IPS-18a (cell line): ENCODE data around the gene MAPRE2.

ENCODE experiments used
- H3K27ac ChIP-seq: one replicate; pipeline ENCODE4 v1.5.1; 2013; ENCODE audit warnings: low read length
- H3K27me3 ChIP-seq: one replicate; pipeline ENCODE4 v1.6.1; 2013; ENCODE audit warnings: mild to moderate bottlenecking, low read length; ENCODE audit not compliant: control insufficient read depth, insufficient read depth
- H3K36me3 ChIP-seq: one replicate; pipeline ENCODE4 v1.6.1; 2013; ENCODE audit warnings: low read depth, low read length; ENCODE audit not compliant: control insufficient read depth
- H3K4me1 ChIP-seq: one replicate; pipeline ENCODE4 v1.6.1; 2013; ENCODE audit warnings: low read depth, low read length; ENCODE audit not compliant: control insufficient read depth
- H3K4me3 ChIP-seq: one replicate; pipeline ENCODE4 v1.5.1; 2013; ENCODE audit warnings: low read length
- H3K9ac ChIP-seq: one replicate; pipeline ENCODE4 v1.6.1; 2013; ENCODE audit warnings: mild to moderate bottlenecking, low read length, moderate library complexity
- H3K9me3 ChIP-seq: one replicate; pipeline ENCODE4 v1.6.1; 2013; ENCODE audit warnings: low read depth, low read length; ENCODE audit not compliant: control insufficient read depth

Gene MAPRE2

GRCh38 chr18:35071819-35072247 is 30.6 kb downstream of the MAPRE2 start:
- H3K36me3 ChIP-seq: peaks cover 9% of the 10 kb centered on the region
- no peak overlapping the region for H3K27ac ChIP-seq
- H3K9me3 ChIP-seq: no peaks in the 10 kb centered on the region
- H3K9ac ChIP-seq: no peak overlapping the region
- no peak overlapping the region for H3K4me3 ChIP-seq
- peaks cover 4% of the 10 kb centered on the region for H3K4me1 ChIP-seq
- no peaks in the 10 kb centered on the region for H3K27me3 ChIP-seq

- no peaks in the 10 kb centered on the region for H3K9me3 ChIP-seq
- peaks cover 4% of the 10 kb centered on the region for H3K4me1 ChIP-seq
- H3K36me3 ChIP-seq: peaks cover 9% of the 10 kb centered on the region
- H3K27ac ChIP-seq: no peak overlapping the region
- H3K9ac ChIP-seq: no peak overlapping the region
- no peaks in the 10 kb centered on the region for H3K27me3 ChIP-seq
- H3K4me3 ChIP-seq: no peak overlapping the region
Measured at GRCh38 chr18:35072616-35073015, 31.4 kb downstream of the MAPRE2 start.

GRCh38 chr18:35073186-35074105 is 32.2 kb downstream of the MAPRE2 start:
- H3K27ac ChIP-seq: no peak overlapping the region
- no peak overlapping the region for H3K4me3 ChIP-seq
- no peak overlapping the region for H3K9ac ChIP-seq
- H3K4me1 ChIP-seq: peaks cover 4% of the 10 kb centered on the region
- peaks cover 9% of the 10 kb centered on the region for H3K36me3 ChIP-seq
- no peaks in the 10 kb centered on the region for H3K27me3 ChIP-seq
- no peaks in the 10 kb centered on the region for H3K9me3 ChIP-seq

- no peak overlapping the region for H3K9ac ChIP-seq
- H3K4me3 ChIP-seq: no peak overlapping the region
- no peaks in the 10 kb centered on the region for H3K9me3 ChIP-seq
- peaks cover 9% of the 10 kb centered on the region for H3K36me3 ChIP-seq
- H3K27ac ChIP-seq: no peak overlapping the region
- no peaks in the 10 kb centered on the region for H3K27me3 ChIP-seq
- H3K4me1 ChIP-seq: peaks cover 4% of the 10 kb centered on the region
Measured at GRCh38 chr18:35074581-35074980, 33.4 kb downstream of the MAPRE2 start.

GRCh38 chr18:35075132-35075531 is 33.9 kb downstream of the MAPRE2 start:
- H3K4me3 ChIP-seq: no peak overlapping the region
- no peak overlapping the region for H3K27ac ChIP-seq
- H3K27me3 ChIP-seq: no peaks in the 10 kb centered on the region
- H3K4me1 ChIP-seq: peaks cover 4% of the 10 kb centered on the region
- no peak overlapping the region for H3K9ac ChIP-seq
- no peaks in the 10 kb centered on the region for H3K9me3 ChIP-seq
- peaks cover 9% of the 10 kb centered on the region for H3K36me3 ChIP-seq

GRCh38 chr18:35076135-35076924 is 35.1 kb downstream of the MAPRE2 start:
- Histone ChIP-seq H3K4me3 (no peak overlapping the region), H3K9ac (no peak overlapping the region), H3K4me1 (peaks cover 4% of the 10 kb centered on the region), H3K27me3 (no peaks in the 10 kb centered on the region), H3K36me3 (peaks cover 9% of the 10 kb centered on the region), H3K27ac (no peak overlapping the region), H3K9me3 (no peaks in the 10 kb centered on the region)

- Histone ChIP-seq H3K4me3 (no peak overlapping the region), H3K27ac (no peak overlapping the region), H3K36me3 (no peaks in the 10 kb centered on the region), H3K27me3 (no peaks in the 10 kb centered on the region), H3K4me1 (peaks cover 4% of the 10 kb centered on the region), H3K9me3 (no peaks in the 10 kb centered on the region), H3K9ac (no peak overlapping the region)
Measured at GRCh38 chr18:35077937-35078336, 36.7 kb downstream of the MAPRE2 start.

GRCh38 chr18:35080058-35080457 is 38.8 kb downstream of the MAPRE2 start:
- H3K27me3 ChIP-seq: no peaks in the 10 kb centered on the region
- peaks cover 4% of the 10 kb centered on the region for H3K4me1 ChIP-seq
- no peaks in the 10 kb centered on the region for H3K36me3 ChIP-seq
- no peak overlapping the region for H3K27ac ChIP-seq
- no peaks in the 10 kb centered on the region for H3K9me3 ChIP-seq
- H3K9ac ChIP-seq: no peak overlapping the region
- no peak overlapping the region for H3K4me3 ChIP-seq

- no peak overlapping the region for H3K27ac ChIP-seq
- no peak overlapping the region for H3K4me3 ChIP-seq
- H3K27me3 ChIP-seq: no peaks in the 10 kb centered on the region
- no peak overlapping the region for H3K9ac ChIP-seq
- no peaks in the 10 kb centered on the region for H3K4me1 ChIP-seq
- H3K36me3 ChIP-seq: no peaks in the 10 kb centered on the region
- no peaks in the 10 kb centered on the region for H3K9me3 ChIP-seq
Measured at GRCh38 chr18:35083174-35083712, 42.0 kb downstream of the MAPRE2 start.

- H3K27ac ChIP-seq: no peak overlapping the region
Measured at GRCh38 chr18:35084494-35085449, 43.6 kb downstream of the MAPRE2 start.

More at GRCh38 chr18:35084494-35085449, 43.6 kb downstream of the MAPRE2 start:
- no peaks in the 10 kb centered on the region for H3K9me3 ChIP-seq
- H3K36me3 ChIP-seq: no peaks in the 10 kb centered on the region
- H3K9ac ChIP-seq: no peak overlapping the region
- no peaks in the 10 kb centered on the region for H3K4me1 ChIP-seq
- no peak overlapping the region for H3K4me3 ChIP-seq
- no peaks in the 10 kb centered on the region for H3K27me3 ChIP-seq
